ENCODE measurements around the gene CPNE6.
A peak's percentile ranks its signal among the peaks of the same experiment; 100 is the strongest.
"Not testable (repeated sequence)": the region's sequence is repeated elsewhere in the genome, so short reads cannot be mapped to it uniquely, and the experiment has no call there.

Gene CPNE6

GRCh38 chr14:24071144-24071697 lies at the start of gene CPNE6:
Gene CPNE6 (plus strand): TSS chr14:24071562. CDS start chr14:24072937, 1,375 bp downstream.
- DNase-seq, result no peak

GRCh38 chr14:24024939-24025418 lies 46.4 kb upstream of the CPNE6 start:
- DNase-seq, result not testable (repeated sequence)

GRCh38 chr14:24029687-24030086 lies 41.7 kb upstream of the CPNE6 start:
- not testable (repeated sequence) for DNase-seq

GRCh38 chr14:24031331-24031730 lies 40.0 kb upstream of the CPNE6 start:
- not testable (repeated sequence) for DNase-seq

GRCh38 chr14:24032727-24033418 lies 38.5 kb upstream of the CPNE6 start:
- no peak for DNase-seq

- DNase-seq, result not testable (repeated sequence)
Observed at GRCh38 chr14:24035769-24036168, 35.6 kb upstream of the CPNE6 start.

- peak; percentile 76 for DNase-seq
Observed at GRCh38 chr14:24036169-24036962, 35.0 kb upstream of the CPNE6 start.

- not testable (repeated sequence) for DNase-seq
Observed at GRCh38 chr14:24036963-24037657, 34.3 kb upstream of the CPNE6 start.

GRCh38 chr14:24037658-24038037 lies 33.7 kb upstream of the CPNE6 start:
- no peak for DNase-seq

- no peak for DNase-seq
Observed at GRCh38 chr14:24038686-24039085, 32.7 kb upstream of the CPNE6 start.

- DNase-seq, result no peak
Observed at GRCh38 chr14:24040692-24041091, 30.7 kb upstream of the CPNE6 start.

GRCh38 chr14:24042746-24043145 lies 28.6 kb upstream of the CPNE6 start:
- DNase-seq, result no peak

- DNase-seq, result peak; percentile 20
Observed at GRCh38 chr14:24049002-24049401, 22.4 kb upstream of the CPNE6 start.

GRCh38 chr14:24050753-24051152 lies 20.6 kb upstream of the CPNE6 start:
- not testable (repeated sequence) for DNase-seq

- DNase-seq, result no peak
Observed at GRCh38 chr14:24051176-24051788, 20.1 kb upstream of the CPNE6 start.

GRCh38 chr14:24051789-24052655 lies 19.3 kb upstream of the CPNE6 start, which contains the start of gene CARMIL3:
Gene CARMIL3 (plus strand): TSS chr14:24052009. CDS start chr14:24052154, 145 bp downstream.
- peak; percentile 48 for DNase-seq

- DNase-seq, result no peak
Observed at GRCh38 chr14:24052656-24053547, 18.5 kb upstream of the CPNE6 start.

GRCh38 chr14:24053548-24054323 lies 17.6 kb upstream of the CPNE6 start:
- DNase-seq, result no peak

- no peak for DNase-seq
Observed at GRCh38 chr14:24054324-24054641, 17.1 kb upstream of the CPNE6 start.

- no peak for DNase-seq
Observed at GRCh38 chr14:24054646-24055045, 16.7 kb upstream of the CPNE6 start.

Data from GDM1 (cell line).